ENCODE data around the gene KNSTRN. TPM values are rescaled to one million over a fixed set of nuclear protein-coding genes. Genes with fewer than 3 reads are reported as not detected.

Gene KNSTRN
- total RNA-seq, 2 experiments from 2014 or later = 57.5 to 63.3 TPM

- peak; percentile 47 for DNase-seq
- Mint-ChIP-seq H3K9me3 (peaks cover 3% of the 10 kb centered on the region), H3K36me3 (ENCODE audit: low read depth) (peaks cover 20% of the 10 kb centered on the region), H3K4me3 (peak overlapping the region; percentile 43), H3K27ac (peak overlapping the region; percentile 67), H3K4me1 (peaks cover 30% of the 10 kb centered on the region), H3K27me3 (no peaks in the 10 kb centered on the region)
- CTCF ChIA-PET = interaction anchor here (0.9 to 1.8 kb wide), 7 partner anchors 9 to 70 kb away, joined by 3 to 5 read pairs (median 4); partner anchors contain the start of gene KNSTRN
- POLR2A ChIA-PET = interaction anchor here (0.6 kb wide), 1 partner anchor 9 kb away, joined by 4 read pairs; no protein-coding TSS in a partner anchor
These were observed 15.9 kb downstream of the KNSTRN start for GRCh38 chr15:40398413-40398873.

- Mint-ChIP-seq H3K27me3 (no peaks in the 10 kb centered on the region), H3K9me3 (peaks cover 3% of the 10 kb centered on the region), H3K27ac (no peak overlapping the region), H3K4me3 (no peak overlapping the region), H3K36me3 (ENCODE audit: low read depth) (peaks cover 17% of the 10 kb centered on the region), H3K4me1 (peaks cover 36% of the 10 kb centered on the region)
- no peak for DNase-seq
- POLR2A ChIA-PET = interaction anchor here (0.6 kb wide), 1 partner anchor 33 kb away, joined by 3 read pairs; no protein-coding TSS in a partner anchor
- CTCF ChIA-PET = interaction anchor here (0.5 to 1.8 kb wide), 5 partner anchors 10 to 126 kb away, joined by 3 to 4 read pairs (median 4); partner anchors contain the start of gene KNSTRN
These were observed 16.8 kb downstream of the KNSTRN start for GRCh38 chr15:40399370-40399769.

- POLR2A ChIA-PET = interaction anchor here (1.1 kb wide), 1 partner anchor 8 kb away, joined by 5 read pairs; no protein-coding TSS in a partner anchor
- H3K4me1 Mint-ChIP-seq = peaks cover 55% of the 10 kb centered on the region
- CTCF ChIA-PET = interaction anchor here (0.8 to 3.0 kb wide), 17 partner anchors 9 to 131 kb away, joined by 3 to 21 read pairs (median 5); partner anchors contain the start of gene KNSTRN
- DNase-seq = peak; percentile 87
- H3K9me3 Mint-ChIP-seq = no peaks in the 10 kb centered on the region
- peak within 1 kb of the TSS; percentile 83 for H3K4me3 Mint-ChIP-seq
- H3K36me3 Mint-ChIP-seq (ENCODE audit: low read depth) = peaks cover 12% of the 10 kb centered on the region
- no peaks in the 10 kb centered on the region for H3K27me3 Mint-ChIP-seq
- peak within 1 kb of the TSS; percentile 91 for H3K27ac Mint-ChIP-seq
These were observed 23.2 kb downstream of the KNSTRN start, which contains the start of gene IVD for GRCh38 chr15:40405501-40406381. IVD (plus strand) TSS chr15:40405795; CDS start chr15:40405828, 33 bp downstream.

- H3K36me3 Mint-ChIP-seq (ENCODE audit: low read depth) = peaks cover 23% of the 10 kb centered on the region
- H3K9me3 Mint-ChIP-seq = no peaks in the 10 kb centered on the region
- H3K4me1 Mint-ChIP-seq = peaks cover 55% of the 10 kb centered on the region
- peak overlapping the region; percentile 65 for H3K27ac Mint-ChIP-seq
- ChIA-PET POLR2A (interaction anchor here (0.6 kb wide), 1 partner anchor 16 kb away, joined by 3 read pairs; no protein-coding TSS in a partner anchor), CTCF (interaction anchor here (0.5 to 3.0 kb wide), 15 partner anchors 10 to 97 kb away, joined by 3 to 21 read pairs (median 3); partner anchors contain the start of gene DISP2)
- DNase-seq = no peak
- no peaks in the 10 kb centered on the region for H3K27me3 Mint-ChIP-seq
- peak overlapping the region; percentile 21 for H3K4me3 Mint-ChIP-seq
These were observed 24.9 kb downstream of the KNSTRN start for GRCh38 chr15:40407330-40407990.

GRCh38 chr15:40409366-40409765, 26.8 kb downstream of the KNSTRN start:
- POLR2A ChIA-PET = interaction anchor here (0.6 kb wide), 1 partner anchor 102 kb away, joined by 7 read pairs; no protein-coding TSS in a partner anchor
- no peak overlapping the region for H3K27ac Mint-ChIP-seq
- CTCF ChIA-PET = interaction anchor here (0.6 to 2.3 kb wide), 4 partner anchors 10 to 442 kb away, joined by 3 to 8 read pairs (median 4); no protein-coding TSS in a partner anchor
- H3K27me3 Mint-ChIP-seq = no peaks in the 10 kb centered on the region
- no peak for DNase-seq
- H3K4me1 Mint-ChIP-seq = peaks cover 49% of the 10 kb centered on the region
- H3K9me3 Mint-ChIP-seq = no peaks in the 10 kb centered on the region
- H3K36me3 Mint-ChIP-seq (ENCODE audit: low read depth) = peaks cover 22% of the 10 kb centered on the region
- H3K4me3 Mint-ChIP-seq = no peak overlapping the region

GRCh38 chr15:40410476-40410875, 28.0 kb downstream of the KNSTRN start:
- ChIA-PET POLR2A (no interaction called here), CTCF (interaction anchor here (0.8 to 2.3 kb wide), 2 partner anchors 12 to 15 kb away, joined by 3 to 8 read pairs; no protein-coding TSS in a partner anchor)
- Mint-ChIP-seq H3K36me3 (ENCODE audit: low read depth) (peaks cover 31% of the 10 kb centered on the region), H3K4me3 (no peak overlapping the region), H3K27me3 (no peaks in the 10 kb centered on the region), H3K27ac (no peak overlapping the region), H3K4me1 (peaks cover 39% of the 10 kb centered on the region), H3K9me3 (no peaks in the 10 kb centered on the region)
- DNase-seq = no peak

- no peak for DNase-seq
- H3K27ac Mint-ChIP-seq = peak overlapping the region; percentile 57
- no peaks in the 10 kb centered on the region for H3K27me3 Mint-ChIP-seq
- ChIA-PET CTCF (interaction anchor here (0.5 to 2.6 kb wide), 2 partner anchors 10 to 226 kb away, joined by 4 to 9 read pairs; no protein-coding TSS in a partner anchor), POLR2A (no interaction called here)
- no peak overlapping the region for H3K4me3 Mint-ChIP-seq
- peaks cover 31% of the 10 kb centered on the region for H3K36me3 Mint-ChIP-seq (ENCODE audit: low read depth)
- H3K4me1 Mint-ChIP-seq = peaks cover 27% of the 10 kb centered on the region
- no peaks in the 10 kb centered on the region for H3K9me3 Mint-ChIP-seq
These were observed 29.7 kb downstream of the KNSTRN start for GRCh38 chr15:40412095-40412759.

- ChIA-PET POLR2A (no interaction called here), CTCF (interaction anchor here (1.3 to 2.6 kb wide), 3 partner anchors 9 to 23 kb away, joined by 4 to 9 read pairs (median 5); no protein-coding TSS in a partner anchor)
- Mint-ChIP-seq H3K27ac (no peak overlapping the region), H3K9me3 (no peaks in the 10 kb centered on the region), H3K36me3 (ENCODE audit: low read depth) (peaks cover 34% of the 10 kb centered on the region), H3K4me3 (no peak overlapping the region), H3K4me1 (peaks cover 19% of the 10 kb centered on the region), H3K27me3 (no peaks in the 10 kb centered on the region)
- DNase-seq = no peak
These were observed 30.5 kb downstream of the KNSTRN start for GRCh38 chr15:40413036-40413435.

- DNase-seq = no peak
- H3K9me3 Mint-ChIP-seq = no peaks in the 10 kb centered on the region
- no peak overlapping the region for H3K4me3 Mint-ChIP-seq
- H3K27ac Mint-ChIP-seq = no peak overlapping the region
- POLR2A ChIA-PET = no interaction called here
- H3K36me3 Mint-ChIP-seq (ENCODE audit: low read depth) = peaks cover 31% of the 10 kb centered on the region
- no peaks in the 10 kb centered on the region for H3K27me3 Mint-ChIP-seq
- peaks cover 5% of the 10 kb centered on the region for H3K4me1 Mint-ChIP-seq
- CTCF ChIA-PET = interaction anchor here (0.5 to 2.6 kb wide), 5 partner anchors 8 to 47 kb away, joined by 3 to 9 read pairs (median 5); partner anchors contain the start of gene IVD
These were observed 32.3 kb downstream of the KNSTRN start for GRCh38 chr15:40414816-40415215.

GRCh38 chr15:40415226-40415625, 32.7 kb downstream of the KNSTRN start:
- Mint-ChIP-seq H3K9me3 (no peaks in the 10 kb centered on the region), H3K36me3 (ENCODE audit: low read depth) (peaks cover 31% of the 10 kb centered on the region), H3K27ac (no peak overlapping the region), H3K27me3 (no peaks in the 10 kb centered on the region), H3K4me1 (peaks cover 2% of the 10 kb centered on the region), H3K4me3 (no peak overlapping the region)
- CTCF ChIA-PET = interaction anchor here (0.5 to 2.2 kb wide), 3 partner anchors 9 to 47 kb away, joined by 3 to 7 read pairs (median 5); partner anchors contain the start of gene IVD
- POLR2A ChIA-PET = no interaction called here
- no peak for DNase-seq

- peaks cover 26% of the 10 kb centered on the region for H3K36me3 Mint-ChIP-seq (ENCODE audit: low read depth)
- H3K4me3 Mint-ChIP-seq = no peak overlapping the region
- H3K4me1 Mint-ChIP-seq = no peaks in the 10 kb centered on the region
- ChIA-PET POLR2A (no interaction called here), CTCF (interaction anchor here (0.9 to 2.2 kb wide), 3 partner anchors 48 to 108 kb away, joined by 3 to 7 read pairs (median 5); partner anchors contain the start of gene PLCB2)
- DNase-seq = no peak
- H3K27ac Mint-ChIP-seq = no peak overlapping the region
- H3K9me3 Mint-ChIP-seq = no peaks in the 10 kb centered on the region
- H3K27me3 Mint-ChIP-seq = no peaks in the 10 kb centered on the region
These were observed 33.5 kb downstream of the KNSTRN start for GRCh38 chr15:40416056-40416455.

Data from activated CD4-positive, alpha-beta T cell treated with anti-CD3 and anti-CD28 coated beads, Interleukin-2, amount 10 ng/mL, durations not matched to agents 7 days and 5 days (primary cell).